ENCODE results near the gene FUBP1. TPM values are rescaled to one million over a fixed set of nuclear protein-coding genes. Genes with fewer than 3 reads are reported as not detected.
A peak's percentile ranks its signal among the peaks of the same experiment; 100 is the strongest.

The FUBP1 gene
- total and polyA plus RNA-seq, 2 of the 13 experiments (the other 11 are each of a cell fraction or from before 2014, with no cell fraction given): 98.1 to 166 TPM

- TF ChIP-seq PBX3 (CRISPR knock-in tag; IDR thresholded peaks at IDR 0.05; ENCODE audit: borderline replicate concordance): no peak
- peak; percentile 15 for TF ChIP-seq TEAD3 (CRISPR knock-in tag; optimal IDR thresholded peaks at IDR 0.05; ENCODE audit: borderline replicate concordance)
- no peak for TF ChIP-seq ZNF546 (CRISPR knock-in tag; conservative IDR thresholded peaks at IDR 0.05)
- TF ChIP-seq CHCHD3 (CRISPR knock-in tag; IDR thresholded peaks at IDR 0.05): no peak
- TF ChIP-seq ZNF770 (CRISPR knock-in tag; IDR thresholded peaks at IDR 0.05): no peak; the same call in 1 of the 2 replicates
- no peak for TF ChIP-seq SAFB2 (CRISPR knock-in tag; IDR thresholded peaks at IDR 0.05; ENCODE audit: borderline replicate concordance, low read depth)
- 0 out of 2 replicates have a peak, but pooled peaks have one; percentile 18 for TF ChIP-seq FOXJ3 (CRISPR knock-in tag; IDR thresholded peaks at IDR 0.05; ENCODE audit: borderline replicate concordance)
- TF ChIP-seq NFATC3 (CRISPR knock-in tag; IDR thresholded peaks at IDR 0.05): no peak
- TF ChIP-seq POLR2AphosphoS2 (IDR thresholded peaks at IDR 0.05; ENCODE audit: low read depth, low read length): peak; percentile 79
- no peak for TF ChIP-seq ZNF414 (CRISPR knock-in tag; IDR thresholded peaks at IDR 0.05)
- no peak for TF ChIP-seq MAFF (IDR thresholded peaks at IDR 0.05; ENCODE audit: low read depth, low read length)
- peak; percentile 98 for TF ChIP-seq ZMYM4 (CRISPR knock-in tag; IDR thresholded peaks at IDR 0.05)
- no peak for TF ChIP-seq NFYB (CRISPR knock-in tag; IDR thresholded peaks at IDR 0.05)
- TF ChIP-seq TSC22D2 (CRISPR knock-in tag; IDR thresholded peaks at IDR 0.05; ENCODE audit: borderline replicate concordance): no peak; the same call in 1 of the 2 replicates
- peak; percentile 79; the same call in 1 of the 2 replicates for TF ChIP-seq MEIS2 (CRISPR knock-in tag; IDR thresholded peaks at IDR 0.05)
- no peak for TF ChIP-seq NFIC (IDR thresholded peaks at IDR 0.05; ENCODE audit: low read length)
- TF ChIP-seq ZBTB49 (CRISPR knock-in tag; IDR thresholded peaks at IDR 0.05; ENCODE audit: borderline replicate concordance): no peak
- TF ChIP-seq HINFP (CRISPR knock-in tag; IDR thresholded peaks at IDR 0.05; ENCODE audit: low read depth): peak; percentile 38; the same call in 1 of the 2 replicates
- peak; percentile 100 for TF ChIP-seq ZNF564 (CRISPR knock-in tag; IDR thresholded peaks at IDR 0.05)
These were observed at the start of gene FUBP1 (continued) for GRCh38 chr1:77978969-77979876.
